ENCODE results near the gene VGLL1. TPM values are rescaled to one million over a fixed set of nuclear protein-coding genes. Genes with fewer than 3 reads are reported as not detected.
A peak's percentile ranks its signal among the peaks of the same experiment; 100 is the strongest.

Gene VGLL1, protein sequence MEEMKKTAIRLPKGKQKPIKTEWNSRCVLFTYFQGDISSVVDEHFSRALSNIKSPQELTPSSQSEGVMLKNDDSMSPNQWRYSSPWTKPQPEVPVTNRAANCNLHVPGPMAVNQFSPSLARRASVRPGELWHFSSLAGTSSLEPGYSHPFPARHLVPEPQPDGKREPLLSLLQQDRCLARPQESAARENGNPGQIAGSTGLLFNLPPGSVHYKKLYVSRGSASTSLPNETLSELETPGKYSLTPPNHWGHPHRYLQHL
- not detected in 2 replicates for total RNA-seq (2014; rRNA removed; shearing (Covaris generic))
- not detected in 2 replicates for polyA plus RNA-seq (2014; cell fraction: nucleus; rRNA removed)

DNA sequence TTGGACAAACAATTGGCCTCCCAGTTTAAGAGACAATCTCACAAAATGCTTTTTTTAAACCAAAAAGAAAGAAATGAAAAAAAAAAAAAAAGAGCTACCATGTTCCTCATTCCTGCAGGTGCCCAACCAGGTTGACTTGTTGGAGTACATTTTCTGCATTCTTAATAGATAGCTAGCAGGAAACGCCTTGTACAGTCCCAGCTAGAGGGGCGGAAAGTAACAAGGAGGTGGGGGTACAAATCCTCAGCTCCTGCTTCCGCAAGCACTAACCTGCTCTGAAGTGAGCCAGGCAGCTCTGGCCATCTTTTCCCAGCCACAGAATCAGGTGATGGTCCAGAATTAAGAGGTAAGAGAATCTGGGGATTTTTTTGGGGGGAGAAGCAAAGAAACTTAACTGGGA is at the start of gene VGLL1:
VGLL1 (plus strand) TSS at position 265 of the 400 bp plus-strand sequence. CDS start 3,806 bp downstream, outside the sequence.
- DNase-seq (ENCODE audit: extremely low read depth, low read depth) = no peak

DNA sequence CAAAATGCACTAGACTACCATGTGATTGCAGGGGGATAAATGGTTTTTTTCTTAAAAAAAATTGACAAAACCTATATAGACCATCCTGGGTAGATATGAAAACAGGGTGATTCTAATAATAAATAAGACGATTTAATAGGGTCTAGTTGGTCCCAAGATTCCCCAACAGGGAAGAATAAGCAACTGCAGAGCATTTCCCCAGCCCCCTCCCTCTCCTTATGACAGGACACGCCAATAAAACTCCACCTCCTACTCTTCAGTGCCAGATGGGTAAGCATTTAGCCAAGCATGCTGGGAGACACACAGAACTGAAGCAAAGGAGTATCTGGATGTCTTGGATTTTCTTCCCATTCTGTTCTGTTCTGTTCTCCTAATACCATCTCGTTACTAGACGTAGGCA is 44.4 kb upstream of the VGLL1 start, which contains the start of gene BRS3:
BRS3 (plus strand) TSS at position 301 of the 400 bp plus-strand sequence. CDS start 168 bp downstream, outside the sequence.
- no peak for DNase-seq (ENCODE audit: extremely low read depth, low read depth)

DNA sequence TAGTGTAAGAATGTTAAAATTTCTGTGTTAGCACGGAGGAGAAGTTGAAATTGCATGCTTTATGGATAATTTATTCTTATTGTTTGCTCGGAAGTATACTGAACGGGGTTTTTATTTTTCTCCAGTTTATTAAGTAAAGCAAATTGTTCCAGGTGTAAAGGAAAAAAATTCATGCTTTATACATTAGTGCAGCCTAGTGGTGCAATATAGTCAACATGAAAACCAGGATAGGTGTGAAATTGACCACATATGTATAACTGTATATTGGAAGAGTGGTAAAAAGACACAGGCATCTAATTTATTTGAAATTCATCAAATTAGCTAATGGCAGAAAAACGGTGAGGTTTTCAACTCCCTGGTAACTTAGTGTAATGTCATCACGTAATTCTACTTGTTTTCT is 43.3 kb upstream of the VGLL1 start:
- no peak for DNase-seq (ENCODE audit: extremely low read depth, low read depth)

DNA sequence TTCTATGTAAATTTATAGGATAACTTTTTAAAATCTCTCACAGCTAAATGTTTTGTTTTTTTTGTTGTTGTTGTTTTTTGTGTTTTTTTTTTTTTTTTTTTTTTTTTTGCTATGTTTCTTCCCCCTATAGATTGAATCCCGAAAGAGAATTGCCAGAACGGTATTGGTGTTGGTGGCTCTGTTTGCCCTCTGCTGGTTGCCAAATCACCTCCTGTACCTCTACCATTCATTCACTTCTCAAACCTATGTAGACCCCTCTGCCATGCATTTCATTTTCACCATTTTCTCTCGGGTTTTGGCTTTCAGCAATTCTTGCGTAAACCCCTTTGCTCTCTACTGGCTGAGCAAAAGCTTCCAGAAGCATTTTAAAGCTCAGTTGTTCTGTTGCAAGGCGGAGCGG is 40.2 kb upstream of the VGLL1 start:
- no peak for DNase-seq (ENCODE audit: extremely low read depth, low read depth)

DNA sequence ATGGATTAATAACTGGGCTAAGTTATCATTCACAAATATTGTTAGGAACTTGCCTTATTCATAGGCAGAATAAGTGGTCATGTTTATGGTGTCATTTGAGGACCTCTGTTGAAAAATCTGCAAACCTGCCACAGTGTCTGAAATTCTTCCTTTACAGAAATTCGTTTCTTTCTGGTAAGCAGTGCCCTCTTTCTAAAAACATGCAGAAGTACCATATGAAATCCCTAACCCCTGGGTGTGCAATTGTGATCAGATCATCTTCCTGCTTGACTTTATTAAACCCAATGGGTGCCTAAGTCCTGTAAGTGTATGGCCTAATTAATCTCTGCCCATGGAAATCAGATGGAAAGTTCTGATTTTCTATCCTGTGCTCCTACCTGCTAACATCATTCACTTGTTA is 39.0 kb upstream of the VGLL1 start:
- no peak for DNase-seq (ENCODE audit: extremely low read depth, low read depth)

DNA sequence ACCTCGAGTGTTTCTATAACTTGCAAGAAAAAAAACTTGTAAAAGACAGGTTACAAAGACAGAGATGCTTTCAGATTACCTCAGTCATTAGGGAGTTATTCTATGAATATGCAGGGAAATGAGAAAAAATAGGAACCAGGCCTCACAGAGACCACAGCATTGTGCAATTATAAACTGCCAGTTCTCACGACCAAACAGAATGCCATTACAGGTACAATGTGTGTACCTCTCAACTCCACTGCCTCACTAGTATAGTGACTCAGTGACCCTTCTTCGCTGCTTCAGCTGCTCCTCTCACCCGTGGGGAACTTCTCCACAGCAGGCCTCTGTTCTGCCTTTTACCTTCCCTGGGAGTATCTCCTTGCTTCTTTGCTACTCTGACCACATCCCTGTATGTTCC is 37.0 kb upstream of the VGLL1 start:
- DNase-seq (ENCODE audit: extremely low read depth, low read depth) = no peak

DNA sequence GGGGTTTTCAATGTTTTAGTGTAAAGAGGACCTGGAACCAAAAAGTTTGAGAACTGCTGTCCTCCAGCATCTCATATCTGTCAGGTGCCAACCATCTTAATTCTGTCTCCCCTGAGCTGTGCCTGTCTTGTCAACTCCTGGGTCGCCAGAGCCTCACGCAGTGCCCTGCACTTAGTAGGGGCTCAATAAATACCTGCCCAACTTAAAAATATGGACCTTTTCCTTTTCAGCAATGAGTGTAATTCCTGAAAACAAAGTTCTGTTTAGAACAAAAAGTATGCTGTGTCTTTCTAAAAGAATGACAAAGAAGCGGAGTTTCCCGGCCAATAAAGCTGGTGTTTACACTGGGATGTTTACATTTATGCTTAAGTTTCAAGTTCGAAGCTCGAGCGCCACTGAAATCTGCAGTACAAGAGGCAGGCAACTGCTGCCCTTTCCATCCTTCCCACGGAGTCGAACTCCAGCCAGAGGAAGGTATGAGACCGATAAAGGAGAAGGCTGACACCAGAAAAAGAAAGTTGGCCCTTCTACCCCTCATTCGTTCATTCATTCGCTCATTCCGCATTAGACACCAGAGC is 35.7 kb upstream of the VGLL1 start:
- no peak for DNase-seq (ENCODE audit: extremely low read depth, low read depth)

DNA sequence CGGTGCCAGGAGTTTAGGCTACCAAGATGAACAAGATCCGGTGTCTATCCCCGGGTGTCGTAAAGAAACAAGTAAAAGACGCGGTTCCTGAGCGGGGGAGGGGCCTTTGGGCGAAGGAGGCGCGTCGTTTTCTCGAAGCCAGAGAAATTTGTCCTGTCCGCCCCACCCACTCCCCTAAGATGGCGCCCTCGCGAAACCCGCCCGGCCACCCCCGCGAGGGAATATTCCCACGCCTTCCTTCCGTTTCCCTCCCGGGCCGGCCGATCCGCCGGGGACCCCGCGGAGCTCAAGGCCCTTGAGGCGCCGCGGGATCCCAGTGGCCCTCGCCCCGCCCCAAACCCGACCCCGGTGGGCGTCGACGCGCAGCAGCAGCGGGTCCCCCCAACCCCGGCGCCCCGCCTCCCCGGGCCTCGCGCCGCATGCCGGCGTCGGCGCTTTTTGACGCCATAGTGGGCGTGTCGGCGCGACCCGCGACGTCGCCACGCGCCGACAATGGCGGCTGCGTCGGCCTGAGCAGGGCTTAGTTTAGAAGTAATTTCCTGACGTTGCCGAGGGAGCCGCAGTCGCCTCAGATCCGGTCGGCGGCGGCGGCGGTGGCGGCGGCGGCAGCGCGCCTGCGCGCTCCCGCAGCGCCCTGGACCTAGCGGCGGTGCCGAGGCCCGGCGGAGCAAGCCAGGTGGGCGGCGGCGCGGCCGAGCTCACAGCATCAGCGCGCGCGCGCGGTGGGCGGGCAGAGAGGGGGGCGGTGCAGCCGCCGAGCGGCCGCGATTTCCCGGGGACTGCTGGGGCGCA is 35.1 kb upstream of the VGLL1 start:
- peak; percentile 86 for DNase-seq (ENCODE audit: extremely low read depth, low read depth)

DNA sequence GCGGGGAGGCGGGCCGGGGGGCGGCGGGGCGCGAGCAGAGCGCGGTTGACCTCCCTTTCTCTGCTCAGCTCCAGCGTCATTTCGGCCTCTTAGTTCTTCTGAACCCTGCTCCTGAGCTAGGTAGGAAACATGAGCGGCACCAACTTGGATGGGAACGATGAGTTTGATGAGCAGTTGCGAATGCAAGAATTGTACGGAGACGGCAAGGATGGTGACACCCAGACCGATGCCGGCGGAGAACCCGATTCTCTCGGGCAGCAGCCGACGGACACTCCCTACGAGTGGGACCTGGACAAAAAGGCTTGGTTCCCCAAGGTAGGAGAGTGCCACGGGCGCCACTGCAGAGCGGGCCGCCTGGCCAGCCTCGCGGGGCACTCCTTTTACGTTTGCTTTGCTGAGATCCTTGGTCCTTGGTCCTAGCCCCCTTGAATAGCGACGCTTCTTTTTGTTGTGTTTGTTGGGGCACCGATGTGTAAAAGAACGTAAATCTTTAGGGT is 34.4 kb upstream of the VGLL1 start, which contains the start of gene HTATSF1:
HTATSF1 (plus strand) TSS at position 37 of the 497 bp plus-strand sequence; CDS start at position 130, 93 bp downstream.
- no peak for DNase-seq (ENCODE audit: extremely low read depth, low read depth)

DNA sequence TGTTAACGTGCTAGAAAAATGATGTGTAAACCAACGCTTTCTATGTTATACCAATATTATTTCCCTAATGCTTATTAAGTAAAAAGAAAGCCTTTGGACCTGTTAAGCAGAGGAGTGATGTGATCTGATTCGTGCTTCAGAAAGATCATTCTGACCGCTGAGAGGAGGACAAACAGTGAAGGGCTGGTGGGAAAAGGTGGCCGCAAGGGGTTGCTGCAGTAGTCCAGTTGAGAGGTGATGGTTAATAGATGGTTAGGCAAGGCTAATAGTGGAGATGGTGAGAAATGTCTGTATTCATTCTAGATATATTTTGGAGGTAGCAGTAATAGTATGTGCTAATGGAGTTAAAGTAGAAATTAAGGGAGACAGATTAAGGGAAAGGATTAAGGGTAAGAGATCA is 12.9 kb upstream of the VGLL1 start:
- no peak for DNase-seq (ENCODE audit: extremely low read depth, low read depth)

DNA sequence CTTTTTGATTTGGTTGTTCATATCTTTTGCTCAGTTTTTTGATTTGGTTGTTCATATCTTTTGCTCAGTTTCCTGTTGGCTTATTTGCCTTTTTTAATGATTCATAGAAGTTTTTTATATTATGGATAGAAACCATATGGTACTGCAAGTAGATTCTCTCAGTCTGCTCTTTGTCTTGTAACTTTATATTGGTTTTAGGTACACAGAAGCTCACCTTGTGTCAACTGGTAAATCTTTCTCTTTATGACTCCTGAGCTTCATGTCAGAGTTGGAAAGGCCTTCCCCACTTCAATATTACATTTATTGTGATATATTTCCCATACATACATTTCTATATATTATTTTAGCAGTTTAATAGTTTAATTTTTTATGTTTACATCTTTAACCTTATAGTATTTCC is 8.2 kb upstream of the VGLL1 start:
- no peak for DNase-seq (ENCODE audit: extremely low read depth, low read depth)

DNA sequence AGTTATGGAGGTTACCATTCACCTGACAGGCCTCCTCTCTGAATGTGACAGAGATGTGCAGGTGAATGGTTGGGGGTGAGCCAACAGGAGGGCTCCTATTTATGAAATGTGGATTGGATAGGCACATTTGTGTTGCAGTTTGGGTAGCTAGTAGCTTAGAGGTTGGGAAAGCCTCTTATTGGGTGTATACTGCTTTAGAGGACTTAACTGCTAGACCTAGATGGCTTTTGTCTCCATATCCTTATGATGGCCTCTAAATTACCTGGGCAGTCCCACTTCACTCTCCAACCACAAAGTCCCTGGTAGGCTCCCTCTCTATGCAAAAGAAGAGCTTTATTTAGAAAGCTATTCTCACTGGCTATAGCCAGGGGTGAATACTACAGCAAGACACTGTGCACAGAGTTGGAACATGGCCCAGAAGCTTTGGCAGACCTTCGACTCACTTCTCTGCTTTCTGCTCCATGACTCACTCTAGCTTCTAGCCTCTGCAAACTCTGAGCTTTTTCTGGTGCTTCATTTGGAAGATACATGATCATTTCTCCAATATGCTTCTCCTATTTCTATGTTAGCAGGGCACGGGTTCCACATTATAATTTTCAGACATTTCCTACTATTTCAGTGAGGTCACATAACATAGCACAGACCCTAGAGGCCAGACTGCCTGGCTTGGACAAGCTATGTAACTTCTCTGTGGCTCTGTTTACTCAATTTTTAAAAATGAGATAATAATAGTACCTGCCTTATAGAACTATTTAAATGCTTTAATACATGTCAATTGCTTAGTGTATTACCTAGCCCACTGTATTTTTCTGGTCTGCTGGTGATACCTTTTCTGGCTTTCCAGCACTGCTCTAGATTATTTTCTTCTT is 6.0 kb upstream of the VGLL1 start:
- no peak for DNase-seq (ENCODE audit: extremely low read depth, low read depth)

DNA sequence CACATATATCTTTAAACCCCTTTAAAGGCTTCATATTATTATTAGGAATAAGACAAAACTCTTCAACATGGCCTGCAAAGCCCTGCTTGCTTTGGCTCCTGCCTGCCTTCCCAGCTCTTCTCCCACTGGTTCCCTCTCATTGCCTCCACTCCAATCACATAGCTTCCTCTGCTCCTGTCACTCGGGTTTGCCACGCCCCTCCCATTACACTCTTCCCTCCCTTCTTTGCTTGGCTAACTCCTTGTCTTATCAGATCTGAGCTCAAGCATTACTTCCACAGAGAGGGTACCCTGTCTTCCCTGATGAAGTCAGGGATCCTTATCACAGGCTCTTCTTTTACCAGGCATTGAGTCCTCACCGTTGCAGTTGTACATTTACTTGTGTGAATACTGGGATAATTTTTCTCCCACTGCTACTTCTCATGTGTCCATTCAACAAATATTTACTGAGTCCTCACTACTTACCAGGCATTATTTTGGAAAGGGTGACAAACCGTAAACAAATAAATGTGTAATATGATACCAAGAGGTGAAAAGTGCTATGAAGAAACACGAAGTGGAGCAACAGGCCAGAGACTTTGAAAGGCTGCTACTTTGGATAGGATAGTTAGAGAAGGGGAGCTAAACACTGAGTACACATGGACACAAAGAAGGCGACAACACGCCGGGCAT is 3.2 kb upstream of the VGLL1 start:
- no peak for DNase-seq (ENCODE audit: extremely low read depth, low read depth)

DNA sequence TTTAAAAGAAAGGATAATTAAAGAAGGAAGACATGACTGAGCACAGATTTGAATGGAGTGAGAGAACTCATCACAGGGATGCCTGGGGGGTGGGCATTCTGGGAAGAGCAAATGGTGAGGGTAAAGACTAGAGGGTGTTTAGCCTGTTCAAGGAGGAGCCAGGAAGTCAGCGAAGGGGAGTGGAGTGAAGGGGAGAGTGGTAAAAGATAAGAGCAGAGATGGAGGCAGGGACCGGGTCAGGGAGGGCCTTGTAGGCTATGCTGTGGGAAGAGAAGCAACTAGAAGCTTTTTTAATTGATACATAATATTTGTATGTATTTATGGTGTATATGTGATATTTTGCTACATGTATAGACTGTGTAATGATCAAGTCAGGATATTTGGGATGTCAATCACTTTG is 2.2 kb upstream of the VGLL1 start:
- no peak for DNase-seq (ENCODE audit: extremely low read depth, low read depth)

DNA sequence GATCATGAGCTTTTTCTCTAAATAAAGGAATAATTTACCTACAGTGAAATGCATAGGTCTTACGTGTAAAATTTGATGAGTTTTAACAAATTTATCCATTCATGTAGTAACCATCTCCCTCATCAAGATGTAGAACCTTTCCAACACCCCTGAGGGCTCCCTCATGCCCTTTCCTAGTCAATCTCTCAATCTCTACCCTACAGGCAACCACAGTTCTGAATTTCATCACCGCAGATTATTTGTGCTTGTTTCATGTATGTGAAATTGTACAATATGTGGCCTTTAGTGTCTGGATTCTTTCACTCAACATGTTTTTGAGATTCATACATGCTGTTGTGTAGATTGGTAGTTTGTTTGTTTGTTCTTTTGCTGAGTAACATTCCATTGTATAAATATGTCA is 2.1 kb downstream of the VGLL1 start:
- DNase-seq (ENCODE audit: extremely low read depth, low read depth) = no peak

DNA sequence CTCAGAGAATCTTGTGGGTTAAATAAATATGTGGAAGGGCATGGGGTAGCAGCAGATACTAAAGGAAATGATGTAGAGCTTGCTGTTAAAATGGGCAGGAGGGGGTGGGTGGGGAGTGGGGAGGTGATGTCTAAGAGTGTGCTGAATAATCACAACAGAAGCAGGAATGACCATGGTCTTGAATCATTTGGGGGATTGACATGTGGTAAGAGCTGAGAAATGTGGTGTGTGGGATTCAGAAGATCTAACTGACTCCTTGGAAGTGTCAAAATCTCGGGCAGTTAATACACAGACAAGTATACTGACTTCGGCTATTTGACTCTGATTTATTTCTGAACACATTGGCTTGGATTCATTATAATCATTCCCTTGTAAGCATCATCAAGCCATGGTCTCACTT is 6.8 kb downstream of the VGLL1 start:
- no peak for DNase-seq (ENCODE audit: extremely low read depth, low read depth)

DNA sequence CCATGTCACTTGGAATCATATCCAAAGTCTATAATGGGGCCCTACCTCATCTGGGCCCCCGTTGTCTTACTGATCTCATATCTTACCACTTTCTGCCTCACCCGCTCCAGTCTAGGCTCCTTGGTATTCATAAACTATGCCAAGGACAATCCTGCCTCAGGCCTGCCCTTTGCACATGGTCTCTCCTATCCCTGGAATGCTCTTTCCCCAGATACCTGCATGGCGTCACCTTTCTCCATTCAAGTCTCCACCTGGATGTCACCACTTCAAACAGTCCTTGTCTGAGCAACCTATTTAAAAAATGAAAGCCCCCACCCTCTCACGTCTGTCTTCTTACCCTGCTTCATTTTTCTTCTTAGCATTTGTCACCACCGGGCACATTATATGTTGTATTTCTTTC is 8.2 kb downstream of the VGLL1 start:
- no peak for DNase-seq (ENCODE audit: extremely low read depth, low read depth)

DNA sequence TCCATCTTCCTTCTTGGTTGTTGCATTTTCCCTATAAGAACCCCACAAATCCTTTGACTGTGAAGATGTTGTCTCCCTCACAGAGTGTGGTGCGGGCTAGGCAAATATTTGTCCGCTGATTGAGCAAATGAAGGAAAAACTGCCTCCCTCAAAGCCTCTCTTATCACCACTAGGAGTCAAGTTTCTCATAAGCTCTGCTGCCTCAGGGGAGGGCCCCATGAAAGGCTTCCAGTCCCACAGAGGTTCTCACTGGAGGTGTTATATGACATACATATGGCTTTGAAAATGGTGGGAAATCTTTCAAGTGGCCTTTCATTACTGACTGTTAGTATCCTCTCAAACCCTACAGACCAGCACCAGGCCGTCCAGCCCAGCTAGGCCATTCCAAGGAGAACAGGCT is 9.3 kb downstream of the VGLL1 start:
- no peak for DNase-seq (ENCODE audit: extremely low read depth, low read depth)

DNA sequence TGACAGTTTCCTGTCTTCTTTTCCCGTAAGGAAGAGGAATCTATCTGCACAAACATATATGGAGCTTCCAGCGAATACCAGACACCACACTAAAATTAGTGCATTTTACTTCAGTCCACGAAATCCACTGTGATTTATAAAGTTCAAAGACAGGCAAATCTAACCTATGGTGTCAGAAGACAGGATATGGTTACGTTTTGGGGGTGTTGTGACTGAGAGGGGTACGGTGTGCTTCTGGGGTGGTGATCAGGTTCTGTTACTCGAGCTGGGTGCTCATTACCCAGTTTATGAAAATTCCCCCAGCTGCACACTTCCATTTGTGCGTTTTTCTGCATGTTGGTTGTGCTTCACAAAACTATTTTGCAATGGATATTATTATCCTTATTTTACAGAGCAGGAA is 10.3 kb downstream of the VGLL1 start:
- DNase-seq (ENCODE audit: extremely low read depth, low read depth) = no peak

DNA sequence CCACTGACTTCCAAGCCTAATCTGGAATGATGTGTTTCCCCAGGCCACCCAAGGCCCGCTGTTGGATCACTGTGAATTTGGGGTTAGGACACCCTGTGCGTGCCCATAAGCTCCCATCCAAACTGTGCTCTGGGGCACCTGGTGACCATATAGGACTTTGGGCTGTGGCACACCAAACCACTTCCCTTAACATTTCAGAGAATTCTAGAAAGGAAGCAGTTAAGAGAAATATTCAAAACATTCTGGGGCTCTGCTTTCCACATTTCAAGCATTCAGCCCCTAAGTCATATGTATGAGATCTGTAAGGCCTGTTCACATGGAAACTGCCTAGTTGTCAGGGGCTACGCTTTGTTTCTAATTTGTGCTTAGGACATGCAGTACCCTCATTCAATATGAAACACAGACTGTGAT is 14.4 kb downstream of the VGLL1 start:
- DNase-seq (ENCODE audit: extremely low read depth, low read depth) = no peak

Measured in NCI-H460 (cell line).